GM12892 (cell line): ENCODE measurements around the gene ULBP2.

ENCODE experiments used
- POLR2A ChIP-seq: IDR thresholded peaks from 2 replicates; pipeline ENCODE4 v1.6.1; 2011; ENCODE audit warnings: low read depth, low read length, control low read depth
- POLR2AphosphoS5 ChIP-seq: IDR thresholded peaks from 2 replicates; pipeline ENCODE4 v1.6.1; 2011; ENCODE audit warnings: low read depth, low read length, control low read depth

GRCh38 chr6:149987602-149988107, 45.8 kb downstream of the ULBP2 start:
- no peak for TF ChIP-seq POLR2A
- no peak for TF ChIP-seq POLR2AphosphoS5
